ENCODE results near the gene NOCT.

DNA sequence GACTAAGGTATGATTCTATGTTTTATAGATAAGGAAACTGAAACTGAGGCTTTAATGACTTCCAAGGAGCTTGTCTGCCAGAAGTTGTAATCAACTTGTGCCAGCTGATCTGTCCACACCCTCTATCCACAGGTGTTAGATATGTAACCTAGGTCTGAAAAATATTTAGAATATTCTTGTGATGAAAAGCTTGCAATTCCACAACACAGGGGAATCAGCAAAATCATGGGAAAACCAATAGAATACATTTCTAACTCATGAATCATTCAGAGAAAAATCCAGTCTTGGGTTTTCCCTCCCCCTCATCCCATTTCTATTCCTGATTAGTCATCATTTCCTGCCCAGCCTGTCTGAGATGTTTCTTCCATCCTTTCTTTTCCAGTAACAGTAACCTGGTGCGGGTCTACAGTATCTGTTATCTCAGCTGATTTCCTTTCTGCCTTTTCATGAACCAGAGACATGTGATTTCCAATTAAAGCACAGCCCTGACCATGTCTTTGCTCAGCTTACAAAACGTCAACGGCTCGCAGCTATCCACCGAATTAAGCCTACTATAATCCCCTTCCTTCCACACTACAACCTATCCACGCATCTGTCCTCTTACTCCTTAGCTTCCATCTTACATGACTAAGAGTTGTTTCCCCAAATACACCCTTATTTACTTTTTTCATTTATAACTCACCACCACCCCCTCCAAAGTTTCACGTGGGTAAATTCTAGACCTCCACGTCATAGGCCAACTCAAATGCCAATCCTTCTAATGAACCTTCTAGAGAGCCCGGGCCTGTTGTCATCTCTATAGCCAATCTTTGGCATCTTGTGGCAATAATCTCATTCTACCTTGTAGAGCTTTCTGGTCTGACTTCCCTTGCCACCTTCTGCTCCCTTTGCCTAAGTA is 961 bp upstream of the NOCT start:
- TF ChIP-seq KDM5A (IDR thresholded peaks at IDR 0.05) = no peak
- no peak for TF ChIP-seq EHMT2 (IDR thresholded peaks at IDR 0.05; ENCODE audit: low read depth)
- TF ChIP-seq, protein P1, sequence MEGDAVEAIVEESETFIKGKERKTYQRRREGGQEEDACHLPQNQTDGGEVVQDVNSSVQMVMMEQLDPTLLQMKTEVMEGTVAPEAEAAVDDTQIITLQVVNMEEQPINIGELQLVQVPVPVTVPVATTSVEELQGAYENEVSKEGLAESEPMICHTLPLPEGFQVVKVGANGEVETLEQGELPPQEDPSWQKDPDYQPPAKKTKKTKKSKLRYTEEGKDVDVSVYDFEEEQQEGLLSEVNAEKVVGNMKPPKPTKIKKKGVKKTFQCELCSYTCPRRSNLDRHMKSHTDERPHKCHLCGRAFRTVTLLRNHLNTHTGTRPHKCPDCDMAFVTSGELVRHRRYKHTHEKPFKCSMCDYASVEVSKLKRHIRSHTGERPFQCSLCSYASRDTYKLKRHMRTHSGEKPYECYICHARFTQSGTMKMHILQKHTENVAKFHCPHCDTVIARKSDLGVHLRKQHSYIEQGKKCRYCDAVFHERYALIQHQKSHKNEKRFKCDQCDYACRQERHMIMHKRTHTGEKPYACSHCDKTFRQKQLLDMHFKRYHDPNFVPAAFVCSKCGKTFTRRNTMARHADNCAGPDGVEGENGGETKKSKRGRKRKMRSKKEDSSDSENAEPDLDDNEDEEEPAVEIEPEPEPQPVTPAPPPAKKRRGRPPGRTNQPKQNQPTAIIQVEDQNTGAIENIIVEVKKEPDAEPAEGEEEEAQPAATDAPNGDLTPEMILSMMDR (IDR thresholded peaks at IDR 0.05) = no peak
- no peak for TF ChIP-seq CBX2 (IDR thresholded peaks at IDR 0.05; ENCODE audit: borderline replicate concordance, low read depth)
- no peak for TF ChIP-seq REST (IDR thresholded peaks at IDR 0.05)
- TF ChIP-seq HDAC2 (IDR thresholded peaks at IDR 0.05) = no peak
- peak; percentile 78; the same call in 1 of the 2 replicates for TF ChIP-seq FOSB (CRISPR knock-in tag; IDR thresholded peaks at IDR 0.05)
- TF ChIP-seq HMGXB4 (CRISPR knock-in tag; IDR thresholded peaks at IDR 0.05; ENCODE audit: borderline replicate concordance) = no peak; the same call in 1 of the 2 replicates
- peak in 1 of 2 experiments; percentile 61; a peak in 1 of 5 replicates for TF ChIP-seq EP300 (IDR thresholded peaks at IDR 0.05)
- TF ChIP-seq ZFP36 (IDR thresholded peaks at IDR 0.05; ENCODE audit: borderline replicate concordance, partially characterized antibody) = no peak
- no peak for TF ChIP-seq CHD2 (IDR thresholded peaks at IDR 0.05; ENCODE audit: low read length, partially characterized antibody)
- no peak for TF ChIP-seq POLR2A (IDR thresholded peaks at IDR 0.05; ENCODE audit: low read length)

All from A549 (cell line).